KOPT-K1 (cell line): ENCODE results near the gene FZD2.
"Not testable (repeated sequence)": the region's sequence is repeated elsewhere in the genome, so short reads cannot be mapped to it uniquely, and the experiment has no call there.

Experiments
- H3K27ac ChIP-seq: fragments of 200-600 bp; sonication (generic); 2 replicates; pipeline ENCODE4 v1.5.1; 2016; ENCODE audit warnings: antibody characterized with exemption, mild to moderate bottlenecking, low read depth, low read length; ENCODE audit not compliant: poor library complexity, severe bottlenecking
- H3K36me3 ChIP-seq: fragments of 200-600 bp; sonication (generic); 2 replicates; pipeline ENCODE4 v1.5.1; 2017; ENCODE audit warnings: antibody characterized with exemption, mild to moderate bottlenecking, low read length, moderate library complexity; ENCODE audit not compliant: insufficient read depth
- H3K9me3 ChIP-seq: fragments of 200-600 bp; sonication (generic); 2 replicates; pipeline ENCODE4 v1.5.1; 2017; ENCODE audit warnings: antibody characterized with exemption, low read length, mild to moderate bottlenecking; ENCODE audit not compliant: insufficient read depth, poor library complexity, severe bottlenecking

The FZD2 gene

DNA sequence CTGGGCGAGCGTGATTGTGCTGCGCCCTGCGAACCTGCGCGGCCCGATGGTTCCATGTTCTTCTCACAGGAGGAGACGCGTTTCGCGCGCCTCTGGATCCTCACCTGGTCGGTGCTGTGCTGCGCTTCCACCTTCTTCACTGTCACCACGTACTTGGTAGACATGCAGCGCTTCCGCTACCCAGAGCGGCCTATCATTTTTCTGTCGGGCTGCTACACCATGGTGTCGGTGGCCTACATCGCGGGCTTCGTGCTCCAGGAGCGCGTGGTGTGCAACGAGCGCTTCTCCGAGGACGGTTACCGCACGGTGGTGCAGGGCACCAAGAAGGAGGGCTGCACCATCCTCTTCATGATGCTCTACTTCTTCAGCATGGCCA is 1.0 kb downstream of the FZD2 start:
- no peaks in the 10 kb centered on the region for H3K36me3 ChIP-seq
- H3K27ac ChIP-seq, result no peak overlapping the region
- H3K9me3 ChIP-seq, result no peaks in the 10 kb centered on the region

DNA sequence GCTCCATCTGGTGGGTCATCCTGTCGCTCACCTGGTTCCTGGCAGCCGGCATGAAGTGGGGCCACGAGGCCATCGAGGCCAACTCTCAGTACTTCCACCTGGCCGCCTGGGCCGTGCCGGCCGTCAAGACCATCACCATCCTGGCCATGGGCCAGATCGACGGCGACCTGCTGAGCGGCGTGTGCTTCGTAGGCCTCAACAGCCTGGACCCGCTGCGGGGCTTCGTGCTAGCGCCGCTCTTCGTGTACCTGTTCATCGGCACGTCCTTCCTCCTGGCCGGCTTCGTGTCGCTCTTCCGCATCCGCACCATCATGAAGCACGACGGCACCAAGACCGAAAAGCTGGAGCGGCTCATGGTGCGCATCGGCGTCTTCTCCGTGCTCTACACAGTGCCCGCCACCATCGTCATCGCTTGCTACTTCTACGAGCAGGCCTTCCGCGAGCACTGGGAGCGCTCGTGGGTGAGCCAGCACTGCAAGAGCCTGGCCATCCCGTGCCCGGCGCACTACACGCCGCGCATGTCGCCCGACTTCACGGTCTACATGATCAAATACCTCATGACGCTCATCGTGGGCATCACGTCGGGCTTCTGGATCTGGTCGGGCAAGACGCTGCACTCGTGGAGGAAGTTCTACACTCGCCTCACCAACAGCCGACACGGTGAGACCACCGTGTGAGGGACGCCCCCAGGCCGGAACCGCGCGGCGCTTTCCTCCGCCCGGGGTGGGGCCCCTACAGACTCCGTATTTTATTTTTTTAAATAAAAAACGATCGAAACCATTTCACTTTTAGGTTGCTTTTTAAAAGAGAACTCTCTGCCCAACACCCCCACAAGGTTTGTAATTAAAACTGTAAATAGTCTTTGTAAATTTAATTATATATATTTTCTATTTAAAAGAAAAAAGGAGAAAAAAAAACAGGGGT is 1.7 kb downstream of the FZD2 start:
- no peak overlapping the region for H3K27ac ChIP-seq
- H3K9me3 ChIP-seq, result no peaks in the 10 kb centered on the region
- H3K36me3 ChIP-seq, result no peaks in the 10 kb centered on the region

DNA sequence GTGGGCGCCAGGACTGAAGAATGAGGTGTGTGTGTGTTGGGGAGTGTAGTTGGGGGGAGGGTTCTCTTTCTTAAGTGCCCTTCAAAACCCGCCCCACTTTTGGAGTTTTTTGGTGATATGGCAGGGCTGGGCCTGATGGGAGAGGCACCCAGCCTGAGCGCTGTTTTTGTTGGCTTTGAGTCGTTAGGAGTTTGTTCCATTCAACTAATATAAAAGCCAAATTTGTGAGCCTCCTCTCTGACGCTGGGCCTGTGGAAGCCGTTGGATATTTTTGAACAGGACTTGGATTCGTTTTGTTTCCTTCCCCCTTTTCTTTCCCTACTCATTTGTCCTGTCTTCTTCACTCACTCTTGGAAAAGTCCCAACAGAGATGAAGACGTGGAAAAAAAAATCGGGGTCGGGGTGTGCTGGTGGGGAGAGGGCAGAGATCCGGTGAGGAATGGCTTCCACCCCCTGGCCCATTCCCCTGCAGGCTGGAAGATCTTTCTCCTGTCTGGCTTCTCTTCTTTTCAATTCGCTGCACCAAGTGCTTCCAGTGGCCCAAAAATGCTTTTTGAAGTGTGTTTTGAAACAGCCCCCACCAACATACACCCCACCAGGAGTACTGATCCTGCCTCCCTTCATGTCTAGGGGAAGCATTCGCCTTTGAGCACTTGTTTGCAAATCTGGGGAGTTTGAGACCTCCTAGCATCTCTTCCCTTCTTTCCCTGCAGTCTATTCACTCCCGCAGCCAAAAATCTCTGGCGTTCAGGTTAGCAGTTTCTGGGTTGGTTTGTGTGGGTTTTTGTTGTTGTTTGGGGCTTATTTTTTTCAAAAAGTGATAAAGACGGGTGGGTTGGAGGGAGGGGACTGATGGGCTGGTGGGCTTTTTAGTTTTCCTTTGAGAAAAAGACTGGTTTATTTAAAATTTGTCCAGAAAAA is 2.6 kb downstream of the FZD2 start:
- Histone ChIP-seq H3K9me3 (no peaks in the 10 kb centered on the region), H3K27ac (no peak overlapping the region), H3K36me3 (no peaks in the 10 kb centered on the region)

DNA sequence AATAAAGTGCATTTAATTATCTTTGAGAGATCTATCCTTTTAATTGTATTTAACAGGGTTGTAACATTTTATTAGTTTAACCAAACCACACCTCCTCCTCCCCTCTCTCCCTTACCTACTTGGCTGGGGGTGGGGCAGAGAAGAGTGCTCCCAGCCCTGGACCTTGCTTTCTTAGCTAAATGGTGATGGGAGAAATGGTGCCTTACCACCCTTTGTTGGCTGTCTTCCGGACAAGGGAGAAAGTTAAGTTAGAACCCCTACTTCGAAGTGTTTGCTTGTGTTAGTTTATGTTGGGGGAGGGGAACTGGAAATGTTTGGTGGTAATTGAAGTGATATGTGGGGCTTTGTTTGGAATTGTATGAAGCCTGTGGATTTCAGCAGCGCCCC is 3.9 kb downstream of the FZD2 start:
- Histone ChIP-seq H3K27ac (no peak overlapping the region), H3K36me3 (no peaks in the 10 kb centered on the region), H3K9me3 (peaks cover 12% of the 10 kb centered on the region)

DNA sequence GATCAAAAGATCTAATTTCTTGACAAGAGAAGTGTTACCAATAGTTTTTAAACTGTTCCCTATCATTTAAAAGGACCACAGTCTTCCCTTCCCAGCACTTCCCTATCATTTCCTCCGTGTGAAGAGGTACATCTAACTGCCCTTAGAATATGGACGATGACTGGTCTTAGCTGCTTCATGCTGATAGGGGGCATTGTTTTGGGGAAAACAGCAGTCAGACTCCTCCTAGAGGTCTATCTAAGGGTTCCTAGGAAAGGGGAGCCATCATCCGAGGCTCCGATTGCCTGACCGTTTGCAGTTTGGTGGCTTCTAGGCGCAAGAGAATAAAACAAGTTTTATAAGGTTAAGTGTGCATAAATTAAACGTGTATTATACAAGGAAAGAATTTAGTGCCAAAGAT is 7.1 kb downstream of the FZD2 start:
- no peaks in the 10 kb centered on the region for H3K36me3 ChIP-seq
- no peak overlapping the region for H3K27ac ChIP-seq
- H3K9me3 ChIP-seq, result peaks cover 13% of the 10 kb centered on the region

DNA sequence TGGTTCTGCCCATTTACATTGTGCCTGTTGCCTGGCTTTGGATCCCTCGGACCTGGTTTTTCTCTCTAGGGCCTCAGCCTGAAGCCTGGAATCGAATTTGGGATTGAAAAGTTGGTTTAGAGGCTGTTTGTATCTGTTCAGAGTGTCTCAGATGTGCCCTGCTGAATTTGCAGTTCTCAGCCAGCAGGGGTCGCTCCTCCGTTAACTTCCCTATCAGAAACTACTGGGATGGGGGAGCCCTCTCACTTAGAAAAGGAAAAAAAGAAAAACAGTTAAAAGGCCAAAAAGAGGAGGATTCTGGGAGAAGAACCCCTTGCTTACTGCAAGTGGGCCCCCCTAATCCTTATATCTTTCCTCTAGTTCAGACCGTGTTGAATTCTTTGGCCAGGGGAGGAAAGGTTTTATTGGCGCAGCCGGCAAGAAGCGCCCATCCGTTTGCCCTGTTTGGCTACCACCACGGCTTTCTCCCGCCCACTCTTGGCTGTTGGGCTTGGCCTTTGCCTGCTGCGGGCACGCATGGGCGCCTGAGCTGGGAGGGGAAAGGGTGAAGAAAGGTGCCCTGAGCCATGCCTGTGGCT is 8.7 kb downstream of the FZD2 start:
- Histone ChIP-seq H3K36me3 (no peaks in the 10 kb centered on the region), H3K9me3 (peaks cover 13% of the 10 kb centered on the region), H3K27ac (no peak overlapping the region)

DNA sequence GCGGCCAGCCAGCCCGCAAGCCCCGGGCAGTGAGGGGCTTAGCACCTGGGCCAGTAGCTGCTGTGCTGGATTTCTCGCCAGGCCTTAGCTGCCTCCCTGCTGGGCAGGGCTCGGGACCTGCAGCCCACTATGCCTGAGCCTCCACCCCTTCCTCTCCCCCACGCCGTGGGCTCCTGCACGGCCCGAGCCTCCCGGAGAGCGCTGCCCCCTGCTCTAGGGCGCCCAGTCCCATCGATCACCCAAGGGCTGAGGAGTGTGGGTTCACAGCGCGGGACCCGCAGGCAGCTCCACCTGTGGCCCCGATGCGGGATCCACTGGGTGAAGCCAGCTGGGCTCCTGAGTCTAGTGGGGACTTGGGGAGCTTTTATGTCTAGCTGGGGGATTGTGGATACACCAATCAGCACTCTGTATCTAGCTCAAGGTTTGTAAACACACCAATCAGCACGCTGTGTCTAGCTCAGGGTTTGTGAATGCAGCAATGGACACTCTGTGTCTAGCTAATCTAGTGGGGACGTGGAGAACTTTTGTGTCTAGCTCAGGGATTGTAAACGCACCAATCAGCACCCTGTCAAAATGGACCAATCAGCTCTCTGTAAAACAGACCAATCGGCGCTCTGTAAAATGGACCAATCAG is 11.1 kb downstream of the FZD2 start:
- H3K36me3 ChIP-seq, H3K27ac ChIP-seq: not testable (repeated sequence)
- H3K9me3 ChIP-seq, result peaks cover 13% of the 10 kb centered on the region

DNA sequence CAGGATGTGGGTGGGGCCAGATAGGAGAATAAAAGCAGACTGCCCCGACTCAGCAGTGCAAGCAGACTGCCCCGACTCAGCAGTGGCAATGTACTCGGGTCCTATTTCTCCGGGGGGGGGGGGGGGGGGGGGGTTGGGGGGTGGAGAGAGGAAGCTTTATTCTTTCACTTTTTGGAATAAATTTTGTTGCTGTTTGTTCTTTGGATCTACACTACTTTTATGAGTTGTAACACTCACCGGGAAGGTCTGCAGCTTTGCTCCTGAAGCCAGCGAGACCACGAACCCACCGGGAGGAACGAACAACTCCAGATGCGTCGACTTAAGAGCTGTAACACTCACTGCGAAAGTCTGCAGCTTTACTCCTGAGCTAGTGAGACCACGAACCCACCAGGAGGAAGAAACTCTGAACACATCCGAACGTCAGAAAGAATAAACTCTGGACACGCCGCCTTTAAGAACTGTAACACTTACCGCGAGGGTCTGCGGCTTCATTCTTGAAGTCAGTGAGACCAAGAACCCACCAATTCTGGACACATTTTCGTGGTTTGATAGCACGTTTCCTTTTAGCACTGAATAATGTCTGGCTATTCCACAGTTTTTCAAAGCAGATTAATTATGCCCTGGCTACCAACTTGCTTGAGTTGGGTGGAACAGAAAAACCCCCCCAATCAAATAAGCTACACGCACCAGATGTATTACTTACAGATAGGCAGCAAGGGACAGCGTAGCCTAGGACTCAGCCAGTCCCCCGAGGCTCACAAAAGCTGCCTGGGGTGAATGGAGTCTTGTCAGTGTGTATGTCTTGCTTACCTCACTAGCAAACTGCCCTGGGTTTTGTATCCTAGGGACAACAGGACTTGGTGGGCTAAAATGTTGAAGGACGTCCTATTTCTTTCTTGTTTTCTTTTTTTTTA is 11.9 kb downstream of the FZD2 start:
- H3K36me3 ChIP-seq, result no peaks in the 10 kb centered on the region
- H3K27ac ChIP-seq, result no peak overlapping the region
- peaks cover 13% of the 10 kb centered on the region for H3K9me3 ChIP-seq

DNA sequence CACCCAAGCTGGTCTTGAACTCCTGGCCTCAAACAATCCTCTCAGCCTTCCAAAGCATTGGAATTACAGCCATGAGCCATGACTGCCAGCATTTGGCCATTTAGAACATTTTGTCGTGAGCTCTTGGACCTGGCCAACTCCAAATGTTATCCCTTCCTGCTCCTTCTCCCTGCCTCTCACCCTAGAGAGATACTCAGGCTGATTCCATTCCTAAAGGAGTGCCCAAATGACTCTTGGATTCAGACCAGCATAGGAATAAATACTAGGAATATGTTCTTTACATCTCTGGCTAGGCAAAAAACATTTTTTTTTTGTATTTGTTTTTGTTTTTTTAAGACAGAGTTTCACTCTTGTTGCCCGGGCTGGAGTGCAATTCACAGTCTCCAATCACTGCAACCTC is 15.5 kb downstream of the FZD2 start:
- H3K27ac ChIP-seq, result no peak overlapping the region
- no peaks in the 10 kb centered on the region for H3K9me3 ChIP-seq
- H3K36me3 ChIP-seq, result no peaks in the 10 kb centered on the region

DNA sequence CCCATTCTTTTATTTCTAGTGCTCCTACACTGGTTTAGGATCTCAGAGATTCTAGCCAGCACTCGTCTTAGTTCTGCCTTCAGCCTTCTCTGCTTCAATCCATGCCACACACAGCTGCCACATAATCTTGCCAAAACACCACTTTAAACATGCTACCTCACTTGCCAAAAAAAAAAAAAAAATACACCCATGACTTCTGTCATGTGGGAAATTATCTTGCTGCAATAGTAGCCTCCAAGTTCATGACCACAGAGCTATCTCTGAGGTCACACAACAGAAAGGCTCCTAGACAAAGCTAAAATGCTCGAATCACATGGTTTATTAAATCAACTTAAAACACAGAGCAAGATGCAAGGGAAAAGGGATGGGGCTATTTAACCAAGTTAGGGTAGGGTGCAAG is 18.1 kb downstream of the FZD2 start:
- Histone ChIP-seq H3K36me3 (no peaks in the 10 kb centered on the region), H3K9me3 (no peaks in the 10 kb centered on the region), H3K27ac (no peak overlapping the region)

DNA sequence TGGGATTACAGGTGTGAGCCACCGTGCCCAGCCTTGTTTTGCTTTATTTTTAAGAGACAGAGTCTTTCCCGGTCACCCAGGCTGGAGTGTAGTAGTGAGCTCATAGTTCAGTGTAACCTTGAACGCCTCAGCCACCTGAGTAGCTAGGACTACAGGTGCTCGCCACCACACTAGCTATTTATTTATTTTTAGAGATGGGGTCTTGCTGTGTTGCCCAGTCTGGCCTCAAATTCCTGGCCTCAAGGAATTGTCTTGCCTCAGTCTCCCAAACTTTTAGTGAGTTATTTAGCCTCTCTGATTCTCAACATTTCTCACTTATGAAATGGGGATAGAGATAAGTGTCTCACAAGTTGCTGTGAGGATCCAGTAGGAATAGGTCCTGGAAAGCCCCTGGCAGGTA is 21.7 kb downstream of the FZD2 start:
- no peaks in the 10 kb centered on the region for H3K36me3 ChIP-seq

DNA sequence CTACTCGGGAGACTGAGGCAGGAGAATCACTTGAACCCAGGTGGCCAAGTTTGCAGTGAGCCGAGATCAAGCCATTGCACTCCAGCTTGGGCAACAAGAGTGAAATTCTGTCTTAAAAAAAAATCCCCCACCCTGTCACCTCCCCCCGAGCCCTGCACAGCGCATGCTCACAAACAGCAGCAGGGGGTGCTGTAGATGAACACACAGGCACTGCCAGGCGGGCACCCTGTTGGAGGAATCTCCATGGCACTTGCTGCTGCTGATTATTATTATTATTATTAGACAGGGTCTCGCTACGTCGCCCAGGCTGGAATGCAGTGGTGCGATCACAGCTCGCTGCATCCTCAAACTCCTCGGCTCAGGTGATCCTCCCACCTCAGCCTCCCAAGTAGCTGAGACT is 24.6 kb downstream of the FZD2 start:
- no peaks in the 10 kb centered on the region for H3K9me3 ChIP-seq
- no peaks in the 10 kb centered on the region for H3K36me3 ChIP-seq
- H3K27ac ChIP-seq, result no peak overlapping the region

More for the DNA sequence above, 21.7 kb downstream of the FZD2 start:
- no peaks in the 10 kb centered on the region for H3K9me3 ChIP-seq
- no peak overlapping the region for H3K27ac ChIP-seq

DNA sequence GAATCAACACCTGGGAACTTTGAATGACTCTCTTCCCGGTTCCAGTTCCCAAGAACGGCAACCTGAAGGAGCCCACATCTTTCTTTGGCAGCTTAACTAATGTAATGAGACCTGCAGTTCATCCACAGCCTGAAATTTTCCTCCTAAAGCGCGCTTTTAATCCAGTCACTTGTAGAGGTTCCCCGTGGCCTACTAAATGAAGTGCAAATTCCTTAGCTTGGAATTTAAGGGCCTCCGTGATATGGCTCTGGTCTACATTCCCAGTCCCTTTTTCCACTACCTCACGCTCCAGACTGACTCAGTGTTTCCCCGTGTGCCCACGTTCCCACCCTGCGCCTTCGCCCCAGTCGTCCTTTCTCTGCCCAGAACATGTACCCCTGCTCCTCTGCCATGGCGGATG is 27.2 kb downstream of the FZD2 start:
- H3K9me3 ChIP-seq, result no peaks in the 10 kb centered on the region
- no peak overlapping the region for H3K27ac ChIP-seq
- no peaks in the 10 kb centered on the region for H3K36me3 ChIP-seq

DNA sequence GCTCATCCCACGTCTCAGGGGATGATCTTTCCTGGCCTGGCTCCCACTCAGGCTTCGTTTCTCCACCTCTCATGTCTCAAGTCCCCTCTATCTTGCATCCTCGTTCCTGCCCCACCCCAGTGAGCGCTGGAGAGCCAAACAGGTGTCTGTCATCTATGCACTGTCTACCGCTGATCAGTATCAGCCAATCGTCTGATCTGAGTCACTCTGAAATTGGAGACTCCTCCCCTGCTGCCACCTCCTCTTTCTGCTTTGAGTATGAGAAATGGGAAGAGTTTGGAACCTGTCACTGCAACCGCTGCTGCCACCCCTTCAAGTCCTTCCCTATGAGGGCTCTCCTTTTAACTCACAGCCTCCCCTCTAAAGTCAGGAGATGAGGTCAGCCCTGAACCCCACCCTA is 28.0 kb downstream of the FZD2 start:
- Histone ChIP-seq H3K9me3 (no peaks in the 10 kb centered on the region), H3K27ac (no peak overlapping the region), H3K36me3 (no peaks in the 10 kb centered on the region)
